GM21515 (cell line): Measurements from ENCODE around the gene SERTAD1.

ENCODE experiments used
- ATAC-seq: cut with Tn5 transposase; IDR thresholded peaks from one replicate; pipeline ENCODE4 v1.9.1; 2021; ENCODE audit not compliant: unreplicated experiment

The SERTAD1 gene

DNA sequence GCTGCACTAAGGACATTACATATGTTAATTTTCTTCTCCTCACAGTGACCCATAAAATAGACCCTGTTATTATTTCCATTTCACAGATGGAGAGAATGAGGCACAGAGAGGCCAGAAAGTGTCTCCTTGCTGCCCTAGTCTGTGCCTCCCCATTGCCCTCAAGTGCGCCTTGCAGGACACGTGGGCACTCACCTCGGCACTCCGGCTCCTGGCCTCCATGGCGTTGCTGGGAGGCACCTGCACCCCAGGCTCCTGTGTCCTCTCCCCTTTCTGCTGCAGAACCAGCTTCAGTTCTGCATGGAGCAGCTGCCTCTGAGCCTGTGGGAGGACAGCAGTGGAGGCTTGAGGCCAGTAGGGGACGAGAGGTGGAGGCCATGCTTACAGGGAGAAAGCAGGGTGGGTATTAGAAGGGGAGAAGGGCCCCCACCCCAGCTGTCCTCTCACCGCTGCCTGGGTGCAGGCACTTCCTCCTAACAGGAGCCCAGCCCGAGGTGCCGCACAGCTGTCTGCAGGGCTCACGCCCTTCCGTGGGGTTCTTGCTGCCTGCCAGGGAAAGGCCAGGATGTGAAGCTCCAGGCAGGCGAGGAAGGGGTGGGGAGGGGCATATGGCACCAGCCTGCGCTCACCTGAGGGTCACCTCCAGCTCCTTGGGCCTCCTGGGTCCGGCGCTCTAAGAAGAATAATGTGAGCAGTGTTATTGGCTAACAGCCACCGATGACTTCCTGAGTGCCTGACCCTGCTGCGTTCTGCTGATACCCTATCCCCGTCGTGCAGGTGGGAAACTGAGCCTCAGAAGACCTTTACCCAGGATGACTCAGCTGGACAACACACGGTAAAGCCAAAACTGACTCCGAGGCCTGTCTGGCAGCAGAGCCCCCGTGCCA is 17.8 kb downstream of the SERTAD1 start:
- no peak for ATAC-seq

- peak; percentile 60 for ATAC-seq
Observed at GRCh38 chr19:40403262-40403984, 22.4 kb downstream of the SERTAD1 start.

DNA sequence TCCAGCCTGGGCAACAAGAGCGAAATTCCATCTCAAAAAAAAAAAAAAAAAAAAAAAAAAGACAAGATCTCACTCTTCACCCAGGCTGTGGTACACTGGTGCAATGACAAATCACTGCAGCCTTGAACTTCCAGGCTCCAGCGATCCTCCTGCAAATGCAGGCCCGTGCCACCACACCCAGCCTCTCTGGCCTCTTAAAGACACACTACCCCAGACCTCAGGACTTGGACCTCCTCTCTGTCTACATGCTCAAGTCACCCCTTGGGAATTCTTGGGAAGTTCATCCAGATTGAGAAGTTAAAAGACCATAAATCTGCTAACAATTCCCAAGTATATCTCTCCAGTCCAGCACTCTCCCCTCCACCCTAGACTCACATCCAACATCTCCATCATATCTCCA is 25.2 kb downstream of the SERTAD1 start:
- no peak for ATAC-seq

GRCh38 chr19:40398417-40399131 is 27.2 kb downstream of the SERTAD1 start:
- no peak for ATAC-seq

DNA sequence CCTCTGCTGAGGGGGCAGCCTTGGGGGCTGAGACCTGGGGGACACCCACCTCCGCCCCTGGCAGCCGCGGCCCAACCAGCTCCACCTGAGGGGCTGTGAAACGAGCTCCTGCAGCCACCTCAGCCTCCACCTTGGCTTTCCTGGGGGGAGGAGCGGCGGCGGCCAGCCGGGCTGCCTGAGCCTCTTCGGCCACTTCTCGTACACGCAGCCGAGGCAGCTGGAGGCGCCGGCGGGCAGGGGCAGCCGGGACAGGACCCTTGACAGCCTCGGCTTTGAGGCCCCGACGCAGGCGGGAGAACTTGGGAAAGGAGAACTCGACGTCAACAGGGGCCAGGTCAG is 28.3 kb downstream of the SERTAD1 start:
- no peak for ATAC-seq

GRCh38 chr19:40396886-40397567 is 28.8 kb downstream of the SERTAD1 start:
- no peak for ATAC-seq

- no peak for ATAC-seq
Observed at GRCh38 chr19:40395956-40396355, 29.8 kb downstream of the SERTAD1 start.

DNA sequence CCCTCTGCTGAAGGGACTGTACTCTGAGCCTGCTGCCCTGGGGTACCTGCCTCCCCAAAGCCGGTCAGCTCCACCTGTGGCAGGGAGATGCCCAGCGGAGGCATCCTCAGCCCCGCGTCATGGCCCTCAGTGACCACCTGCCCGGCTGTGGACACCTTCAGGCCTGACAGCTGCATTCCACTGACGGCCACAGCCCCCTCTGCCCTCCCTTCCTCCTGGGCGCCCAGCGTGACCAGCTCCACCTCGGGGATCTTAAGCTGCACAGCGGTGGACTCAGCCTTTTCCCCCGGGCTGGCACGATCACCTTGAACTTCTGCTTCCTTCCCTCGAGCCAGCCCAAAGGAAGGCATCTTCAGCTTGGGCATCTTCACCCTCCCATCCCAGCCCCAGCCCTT is 31.0 kb downstream of the SERTAD1 start:
- no peak for ATAC-seq

- no peak for ATAC-seq
Observed at GRCh38 chr19:40393894-40394815, 31.6 kb downstream of the SERTAD1 start.

- ATAC-seq = no peak
Observed at GRCh38 chr19:40392894-40393517, 32.8 kb downstream of the SERTAD1 start.

- ATAC-seq = no peak
Observed at GRCh38 chr19:40392123-40392522, 33.7 kb downstream of the SERTAD1 start.

- ATAC-seq = no peak
Observed at GRCh38 chr19:40390084-40390742, 35.6 kb downstream of the SERTAD1 start, which contains the start of gene HIPK4. Gene HIPK4 (minus strand): TSS chr19:40390181. CDS start chr19:40389902, 279 bp downstream.

- ATAC-seq = no peak
Observed at GRCh38 chr19:40389404-40390083, 36.2 kb downstream of the SERTAD1 start.

- no peak for ATAC-seq
Observed at GRCh38 chr19:40388481-40388880, 37.3 kb downstream of the SERTAD1 start.

DNA sequence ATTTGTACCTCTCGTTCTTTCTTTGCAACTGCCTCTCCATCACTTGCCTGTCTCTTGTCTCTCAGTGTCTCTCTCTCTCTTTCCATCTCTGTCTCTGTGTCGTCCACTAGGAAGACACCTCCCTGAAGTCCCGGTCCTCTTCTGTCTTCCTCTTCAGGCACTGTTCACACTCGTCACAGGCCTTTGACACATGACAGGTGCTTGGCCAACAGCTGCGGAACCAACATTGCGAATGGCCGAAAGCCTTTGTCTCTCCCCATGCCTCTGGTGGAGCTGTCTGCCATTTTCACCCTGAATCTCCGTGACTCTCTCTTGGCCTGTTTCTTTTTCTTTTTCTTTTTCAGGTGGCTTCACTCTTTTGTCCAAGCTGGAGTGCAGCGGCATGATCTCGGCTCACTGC is 38.6 kb downstream of the SERTAD1 start:
- ATAC-seq = no peak

- ATAC-seq = no peak
Observed at GRCh38 chr19:40383668-40384248, 42.0 kb downstream of the SERTAD1 start.

DNA sequence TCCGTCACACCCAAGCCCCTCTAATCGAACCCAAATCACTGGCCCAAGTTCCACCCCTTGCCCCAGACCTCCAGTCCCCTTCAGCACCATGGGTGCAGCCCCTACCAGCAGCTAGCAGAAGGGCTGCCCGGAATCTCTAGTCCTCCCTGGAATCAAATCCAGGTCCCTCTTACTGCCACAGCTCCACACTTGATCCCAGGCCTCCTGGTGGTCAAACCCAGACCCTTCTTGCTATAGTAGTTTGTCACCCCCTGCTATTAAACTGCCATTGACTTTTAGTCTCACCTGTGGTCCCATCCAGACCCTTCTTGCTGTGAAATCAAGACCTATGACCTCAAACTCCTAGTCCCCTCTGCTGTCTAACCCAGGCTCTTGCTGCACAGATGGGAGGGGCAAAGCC is 44.5 kb downstream of the SERTAD1 start:
- no peak for ATAC-seq
